ENCODE measurements around the gene STMN3.

- TF ChIP-seq CTCF (IDR thresholded peaks at IDR 0.05 in 4 of 5, conservative IDR thresholded peaks at IDR 0.05 in 1 of 5) (no peak), POLR2A (IDR thresholded peaks at IDR 0.05) (no peak)
Observed at GRCh38 chr20:63633732-63634131, 19.5 kb downstream of the STMN3 start.

All from gastrocnemius medialis (tissue), 4 donors.